ENCODE measurements around the gene MUC22.

DNA sequence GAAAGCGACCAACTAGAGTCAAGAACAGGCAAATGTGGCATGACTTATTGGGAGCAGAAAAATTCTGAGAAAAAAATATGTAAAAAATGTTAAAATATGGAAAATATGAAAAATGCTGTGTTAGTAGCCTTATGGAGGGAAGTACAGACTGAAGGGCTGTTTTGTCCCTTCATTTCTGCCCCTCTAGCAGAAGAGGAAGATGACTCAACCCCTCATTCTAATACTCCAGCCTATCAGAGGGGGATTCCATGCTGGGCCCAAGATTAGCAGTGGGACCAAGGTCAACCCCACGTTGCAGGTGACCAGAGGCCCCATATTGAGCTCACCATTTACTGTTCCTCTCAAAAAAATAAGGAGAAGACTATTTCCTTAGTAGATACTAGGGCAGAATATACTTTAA is 18.4 kb upstream of the MUC22 start:
- TF ChIP-seq, protein P1, sequence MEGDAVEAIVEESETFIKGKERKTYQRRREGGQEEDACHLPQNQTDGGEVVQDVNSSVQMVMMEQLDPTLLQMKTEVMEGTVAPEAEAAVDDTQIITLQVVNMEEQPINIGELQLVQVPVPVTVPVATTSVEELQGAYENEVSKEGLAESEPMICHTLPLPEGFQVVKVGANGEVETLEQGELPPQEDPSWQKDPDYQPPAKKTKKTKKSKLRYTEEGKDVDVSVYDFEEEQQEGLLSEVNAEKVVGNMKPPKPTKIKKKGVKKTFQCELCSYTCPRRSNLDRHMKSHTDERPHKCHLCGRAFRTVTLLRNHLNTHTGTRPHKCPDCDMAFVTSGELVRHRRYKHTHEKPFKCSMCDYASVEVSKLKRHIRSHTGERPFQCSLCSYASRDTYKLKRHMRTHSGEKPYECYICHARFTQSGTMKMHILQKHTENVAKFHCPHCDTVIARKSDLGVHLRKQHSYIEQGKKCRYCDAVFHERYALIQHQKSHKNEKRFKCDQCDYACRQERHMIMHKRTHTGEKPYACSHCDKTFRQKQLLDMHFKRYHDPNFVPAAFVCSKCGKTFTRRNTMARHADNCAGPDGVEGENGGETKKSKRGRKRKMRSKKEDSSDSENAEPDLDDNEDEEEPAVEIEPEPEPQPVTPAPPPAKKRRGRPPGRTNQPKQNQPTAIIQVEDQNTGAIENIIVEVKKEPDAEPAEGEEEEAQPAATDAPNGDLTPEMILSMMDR (conservative IDR thresholded peaks at IDR 0.05) = no peak
- TF ChIP-seq ZFX (IDR thresholded peaks at IDR 0.05) = no peak

Measured in C4-2B (cell line).